SK-N-SH treated with all-trans-retinoic acid at 6 μM for 48 hours (cell line): ENCODE data around the gene ABCC6.

ENCODE experiments used
- ARNTL ChIP-seq: fragments of 450-650 bp; formaldehyde crosslinking; IDR thresholded peaks from 2 replicates; pipeline ENCODE4 v1.5.0; 2020; ENCODE audit warnings: low read depth, mild to moderate bottlenecking, moderate library complexity, borderline replicate concordance
- CREB5 ChIP-seq: fragments of 250-450 bp; sonication (Bioruptor Pico); IDR thresholded peaks from 2 replicates; pipeline ENCODE4 v1.5.1; 2020; ENCODE audit warnings: low read depth, mild to moderate bottlenecking, moderate library complexity
- CSRNP3 ChIP-seq: fragments of 250-450 bp; sonication (Bioruptor Pico); IDR thresholded peaks from 2 replicates; pipeline ENCODE4 v1.5.1; 2021; ENCODE audit warnings: mild to moderate bottlenecking, moderate library complexity
- ISL1 ChIP-seq: fragments of 250-450 bp; sonication (Bioruptor Pico); IDR thresholded peaks from 2 replicates; pipeline ENCODE4 v2.1.2; 2022; ENCODE audit warnings: mild to moderate bottlenecking, moderate library complexity
- OSR1 ChIP-seq: fragments of 250-450 bp; sonication (Bioruptor Pico); IDR thresholded peaks from 2 replicates; pipeline ENCODE4 v1.8.0; 2022; ENCODE audit warnings: moderate library complexity, mild to moderate bottlenecking, inconsistent platforms
- TOX ChIP-seq: fragments of 250-450 bp; sonication (Bioruptor Pico); IDR thresholded peaks from 2 replicates; pipeline ENCODE4 v1.8.0; 2021; ENCODE audit warnings: mild to moderate bottlenecking, moderate library complexity, borderline replicate concordance
- ZFP3 ChIP-seq: fragments of 250-450 bp; sonication (Bioruptor Pico); IDR thresholded peaks from 2 replicates; pipeline ENCODE4 v1.5.0; 2020; ENCODE audit warnings: mild to moderate bottlenecking, moderate library complexity
- ZFP30 ChIP-seq: fragments of 450-650 bp; formaldehyde crosslinking; IDR thresholded peaks from 2 replicates; pipeline ENCODE4 v1.5.0; 2022; ENCODE audit warnings: mild to moderate bottlenecking, moderate library complexity
- ZNF565 ChIP-seq: fragments of 450-650 bp; formaldehyde crosslinking; conservative IDR thresholded peaks from 2 replicates; pipeline ENCODE4 v1.5.0; 2020; ENCODE audit warnings: low read depth, mild to moderate bottlenecking, moderate library complexity
- ZNF70 ChIP-seq: fragments of 450-650 bp; formaldehyde crosslinking; IDR thresholded peaks from 2 replicates; pipeline ENCODE4 v1.5.0; 2020; ENCODE audit warnings: mild to moderate bottlenecking, moderate library complexity
- TF ChIP-seq, protein P1 (sequence below): fragments of 250-450 bp; sonication (Bioruptor Pico); IDR thresholded peaks from 2 replicates; pipeline ENCODE4 v1.8.0; 2020; ENCODE audit warnings: mild to moderate bottlenecking, moderate library complexity, borderline replicate concordance

- TF ChIP-seq ZFP3 (CRISPR knock-in tag), result no peak
- no peak for TF ChIP-seq OSR1 (CRISPR knock-in tag)
- no peak for TF ChIP-seq ISL1 (CRISPR knock-in tag)
- TF ChIP-seq, protein P1, sequence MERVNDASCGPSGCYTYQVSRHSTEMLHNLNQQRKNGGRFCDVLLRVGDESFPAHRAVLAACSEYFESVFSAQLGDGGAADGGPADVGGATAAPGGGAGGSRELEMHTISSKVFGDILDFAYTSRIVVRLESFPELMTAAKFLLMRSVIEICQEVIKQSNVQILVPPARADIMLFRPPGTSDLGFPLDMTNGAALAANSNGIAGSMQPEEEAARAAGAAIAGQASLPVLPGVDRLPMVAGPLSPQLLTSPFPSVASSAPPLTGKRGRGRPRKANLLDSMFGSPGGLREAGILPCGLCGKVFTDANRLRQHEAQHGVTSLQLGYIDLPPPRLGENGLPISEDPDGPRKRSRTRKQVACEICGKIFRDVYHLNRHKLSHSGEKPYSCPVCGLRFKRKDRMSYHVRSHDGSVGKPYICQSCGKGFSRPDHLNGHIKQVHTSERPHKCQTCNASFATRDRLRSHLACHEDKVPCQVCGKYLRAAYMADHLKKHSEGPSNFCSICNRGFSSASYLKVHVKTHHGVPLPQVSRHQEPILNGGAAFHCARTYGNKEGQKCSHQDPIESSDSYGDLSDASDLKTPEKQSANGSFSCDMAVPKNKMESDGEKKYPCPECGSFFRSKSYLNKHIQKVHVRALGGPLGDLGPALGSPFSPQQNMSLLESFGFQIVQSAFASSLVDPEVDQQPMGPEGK (CRISPR knock-in tag), result no peak
- TF ChIP-seq CSRNP3 (CRISPR knock-in tag), result no peak
- TF ChIP-seq ARNTL (CRISPR knock-in tag), result no peak
- no peak for TF ChIP-seq ZNF70 (CRISPR knock-in tag)
- no peak for TF ChIP-seq ZFP30
- TF ChIP-seq TOX (CRISPR knock-in tag), result no peak
- TF ChIP-seq CREB5 (CRISPR knock-in tag), result no peak
- no peak for TF ChIP-seq ZNF565
These were observed 36.5 kb downstream of the ABCC6 start for GRCh38 chr16:16186820-16187219.
